ENCODE data around the gene CAMKMT.

DNA sequence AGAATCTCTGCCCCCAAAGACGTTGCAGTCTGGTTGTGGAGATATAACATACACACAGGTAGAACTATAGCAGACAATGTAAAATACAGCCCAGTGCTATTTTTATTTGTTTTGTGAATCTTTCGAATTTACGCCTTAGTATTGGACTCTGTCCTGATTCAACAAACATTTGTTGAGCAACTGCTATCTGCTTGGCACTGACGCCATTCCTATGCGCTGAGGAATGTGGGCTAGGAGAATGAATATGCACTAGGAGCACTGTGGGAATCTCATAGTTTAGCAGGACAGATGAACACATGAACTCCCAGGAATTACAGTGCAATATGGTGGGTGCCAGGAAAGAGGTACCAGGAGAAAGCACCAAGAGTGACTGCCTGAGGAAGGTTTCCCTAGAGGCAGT, 398.1 kb downstream of the CAMKMT start:
- TF ChIP-seq, protein P1, sequence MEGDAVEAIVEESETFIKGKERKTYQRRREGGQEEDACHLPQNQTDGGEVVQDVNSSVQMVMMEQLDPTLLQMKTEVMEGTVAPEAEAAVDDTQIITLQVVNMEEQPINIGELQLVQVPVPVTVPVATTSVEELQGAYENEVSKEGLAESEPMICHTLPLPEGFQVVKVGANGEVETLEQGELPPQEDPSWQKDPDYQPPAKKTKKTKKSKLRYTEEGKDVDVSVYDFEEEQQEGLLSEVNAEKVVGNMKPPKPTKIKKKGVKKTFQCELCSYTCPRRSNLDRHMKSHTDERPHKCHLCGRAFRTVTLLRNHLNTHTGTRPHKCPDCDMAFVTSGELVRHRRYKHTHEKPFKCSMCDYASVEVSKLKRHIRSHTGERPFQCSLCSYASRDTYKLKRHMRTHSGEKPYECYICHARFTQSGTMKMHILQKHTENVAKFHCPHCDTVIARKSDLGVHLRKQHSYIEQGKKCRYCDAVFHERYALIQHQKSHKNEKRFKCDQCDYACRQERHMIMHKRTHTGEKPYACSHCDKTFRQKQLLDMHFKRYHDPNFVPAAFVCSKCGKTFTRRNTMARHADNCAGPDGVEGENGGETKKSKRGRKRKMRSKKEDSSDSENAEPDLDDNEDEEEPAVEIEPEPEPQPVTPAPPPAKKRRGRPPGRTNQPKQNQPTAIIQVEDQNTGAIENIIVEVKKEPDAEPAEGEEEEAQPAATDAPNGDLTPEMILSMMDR (conservative IDR thresholded peaks at IDR 0.05; ENCODE audit: low read length) = no peak
- no peak for TF ChIP-seq EZH2phosphoT487 (IDR thresholded peaks at IDR 0.05; ENCODE audit: borderline replicate concordance, low read depth, low read length)
